Kidney epithelial cell (primary cell): ENCODE results near the gene TMEM187. TPM values are rescaled to one million over a fixed set of nuclear protein-coding genes. Genes with fewer than 3 reads are reported as not detected.

Experiments
- DNase-seq: peaks from one replicate; pipeline ENCODE4 v3.0.0-alpha.2; 2010; ENCODE audit warnings: low read depth
- H3K27me3 ChIP-seq: 2 replicates; pipeline ENCODE4 v1.6.0; 2011; ENCODE audit warnings: low read length; ENCODE audit not compliant: control insufficient read depth, insufficient read depth
- H3K36me3 ChIP-seq: 2 replicates; pipeline ENCODE4 v1.5.1; 2011; ENCODE audit warnings: low read length; ENCODE audit not compliant: control insufficient read depth, insufficient read depth
- H3K4me3 ChIP-seq: 2 replicates; pipeline ENCODE4 v1.5.1; 2011; ENCODE audit warnings: low read depth, mild to moderate bottlenecking, control low read depth, low read length
- CTCF ChIP-seq: IDR thresholded peaks from 2 replicates; pipeline ENCODE4 v1.5.1; 2011; ENCODE audit warnings: mild to moderate bottlenecking, moderate library complexity, low read length, control low read depth, inconsistent platforms; ENCODE audit not compliant: insufficient read depth, poor library complexity, severe bottlenecking
- total RNA-seq: library from RNA; depleted of rRNA; stranded (reverse); fragments of >200 nt; gene quantifications from 2 replicates; pipeline ENCODE4 v1.2.3, GENCODE V29; 2015

Gene TMEM187
- total RNA-seq, 1 donor from 2014 or later = 6.7 TPM

- Histone ChIP-seq H3K4me3 (no peak overlapping the region), H3K27me3 (no peaks in the 10 kb centered on the region), H3K36me3 (no peaks in the 10 kb centered on the region)
- TF ChIP-seq CTCF = no peak
- peak; percentile 55 for DNase-seq
These were observed 29.7 kb downstream of the TMEM187 start for GRCh38 chrX:154002215-154002719.

DNA sequence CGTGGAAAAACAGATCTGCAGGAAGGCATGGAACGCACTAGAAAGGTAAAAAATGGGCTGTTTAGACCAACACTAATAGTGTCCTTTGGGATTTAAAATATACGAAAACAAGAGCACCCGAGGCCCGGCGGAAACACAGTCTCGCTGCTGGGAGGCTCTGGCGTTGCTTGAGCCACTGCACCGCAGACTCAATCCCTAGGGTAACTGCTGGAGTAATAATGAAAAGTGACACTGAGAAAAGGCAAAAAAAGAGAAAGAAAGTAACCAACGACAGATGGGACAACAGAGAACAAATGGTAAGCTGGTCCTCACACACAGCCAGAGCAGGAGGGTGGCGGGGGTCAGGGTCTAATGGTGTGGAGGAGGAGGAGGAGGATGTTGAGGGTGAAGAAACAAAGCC lies 31.8 kb downstream of the TMEM187 start:
- Histone ChIP-seq H3K36me3 (no peaks in the 10 kb centered on the region), H3K4me3 (no peak overlapping the region), H3K27me3 (no peaks in the 10 kb centered on the region)
- DNase-seq = no peak
- TF ChIP-seq CTCF = no peak

- no peak for TF ChIP-seq CTCF
- DNase-seq = no peak
- Histone ChIP-seq H3K36me3 (peaks cover 1% of the 10 kb centered on the region), H3K27me3 (no peaks in the 10 kb centered on the region), H3K4me3 (no peak overlapping the region)
These were observed 34.4 kb downstream of the TMEM187 start for GRCh38 chrX:154006947-154007346.

DNA sequence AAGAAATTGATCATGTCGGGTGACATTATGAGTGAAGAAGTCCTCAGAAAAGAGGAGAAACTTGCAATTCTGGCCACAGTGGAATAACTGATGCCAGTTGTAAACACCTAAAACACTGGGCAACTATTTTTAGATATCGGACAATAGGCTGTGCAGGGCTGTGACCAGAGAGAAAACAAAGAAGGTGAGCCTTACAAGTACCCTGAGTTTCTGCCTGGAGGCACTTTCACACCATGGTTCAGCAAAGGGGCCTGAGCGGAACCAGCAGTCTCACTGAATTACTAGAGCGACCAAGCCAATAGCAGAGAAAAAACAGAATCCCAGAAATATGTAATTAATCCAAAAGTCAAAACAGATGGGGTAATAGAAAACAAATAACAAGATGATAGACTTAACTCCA lies 36.0 kb downstream of the TMEM187 start:
- TF ChIP-seq CTCF = no peak
- DNase-seq = no peak
- H3K36me3 ChIP-seq = peaks cover 1% of the 10 kb centered on the region

GRCh38 chrX:154010330-154011087 lies 38.0 kb downstream of the TMEM187 start:
- Histone ChIP-seq H3K4me3 (no peak overlapping the region), H3K27me3 (no peaks in the 10 kb centered on the region), H3K36me3 (peaks cover 1% of the 10 kb centered on the region)
- no peak for DNase-seq
- no peak for TF ChIP-seq CTCF

More for the DNA sequence above, 36.0 kb downstream of the TMEM187 start:
- Histone ChIP-seq H3K4me3 (no peak overlapping the region), H3K27me3 (no peaks in the 10 kb centered on the region)
